ENCODE measurements around the gene TPP1. TPM values are rescaled to one million over a fixed set of nuclear protein-coding genes. Genes with fewer than 3 reads are reported as not detected.

TPP1 gene
- total and polyA plus RNA-seq, 2 of the 13 experiments (the other 11 are each of a cell fraction or from before 2014, with no cell fraction given), result 13.9 to 74.6 TPM

DNA sequence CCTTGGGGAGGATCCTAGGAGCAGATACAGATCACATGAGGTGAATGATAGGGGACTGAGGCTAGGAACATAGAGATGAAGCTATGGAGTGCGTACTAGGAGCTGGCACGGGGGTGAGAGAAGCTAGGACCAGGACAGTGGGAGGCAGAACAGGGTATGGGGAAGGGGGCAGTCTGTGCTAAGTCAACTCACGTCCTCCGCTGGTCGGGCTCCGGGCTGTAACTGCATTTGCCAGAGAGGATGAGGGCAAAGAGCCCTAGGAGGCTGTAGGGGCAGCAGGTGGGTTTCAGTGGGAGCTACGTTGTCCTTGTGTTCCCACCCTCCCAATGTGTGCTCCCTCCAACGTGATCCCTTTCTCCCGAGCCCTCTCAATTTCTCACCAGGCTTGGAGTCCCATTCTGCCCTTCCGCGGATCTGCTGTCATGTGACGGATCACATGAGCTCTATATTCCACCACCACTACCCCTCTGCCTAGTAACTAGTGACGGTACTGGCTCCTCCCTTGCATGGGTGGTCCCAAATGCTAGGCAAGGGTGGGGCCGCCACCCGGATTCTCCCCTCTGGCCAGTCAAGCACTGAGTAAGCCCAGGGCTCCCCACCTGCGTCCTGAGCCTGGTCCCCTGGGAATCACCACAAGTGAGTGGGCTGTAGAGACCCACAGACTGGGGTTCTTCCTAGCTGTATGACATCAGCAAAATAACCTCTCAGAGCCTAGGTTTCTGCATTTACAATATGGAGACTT is at the start of gene TPP1 (continued):
- TF ChIP-seq, protein P1, sequence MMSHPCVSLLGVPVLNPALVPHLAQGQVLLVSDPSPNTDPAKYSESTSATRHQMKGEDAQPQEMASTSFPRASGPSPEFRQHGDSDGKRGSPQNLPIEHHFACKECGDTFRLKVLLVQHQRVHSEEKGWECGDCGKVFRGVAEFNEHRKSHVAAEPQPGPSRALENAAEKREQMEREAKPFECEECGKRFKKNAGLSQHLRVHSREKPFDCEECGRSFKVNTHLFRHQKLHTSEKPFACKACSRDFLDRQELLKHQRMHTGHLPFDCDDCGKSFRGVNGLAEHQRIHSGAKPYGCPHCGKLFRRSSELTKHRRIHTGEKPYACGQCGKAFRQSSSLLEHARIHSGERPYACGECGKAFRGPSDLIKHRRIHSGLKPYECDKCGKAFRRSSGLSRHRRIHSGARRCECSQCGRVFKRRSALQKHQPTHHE (CRISPR knock-in tag; IDR thresholded peaks at IDR 0.05; ENCODE audit: borderline replicate concordance), result 0 out of 2 replicates have a peak, but pooled peaks have one; percentile 70
- TF ChIP-seq ZNF484 (CRISPR knock-in tag; IDR thresholded peaks at IDR 0.05; ENCODE audit: borderline replicate concordance, low read depth), result no peak
- no peak for TF ChIP-seq PHF5A (CRISPR knock-in tag; IDR thresholded peaks at IDR 0.05; ENCODE audit: low read depth, unreplicated experiment)
- TF ChIP-seq ZSCAN30 (CRISPR knock-in tag; IDR thresholded peaks at IDR 0.05), result no peak
- 0 out of 4 replicates have a peak, but pooled peaks of 1 of the 2 experiments have one; percentile 30 for TF ChIP-seq KLF16 (CRISPR knock-in tag; IDR thresholded peaks at IDR 0.05)
- peak; percentile 68; the same call in 1 of the 2 replicates for TF ChIP-seq DR1 (CRISPR knock-in tag; IDR thresholded peaks at IDR 0.05)
- no peak for TF ChIP-seq ZNF232 (CRISPR knock-in tag; IDR thresholded peaks at IDR 0.05; ENCODE audit: borderline replicate concordance)
- TF ChIP-seq KAT2B (IDR thresholded peaks at IDR 0.05; ENCODE audit: borderline replicate concordance, low read depth, low read length), result no peak
- TF ChIP-seq ZBTB20 (CRISPR knock-in tag; IDR thresholded peaks at IDR 0.05; ENCODE audit: borderline replicate concordance, low read depth), result no peak
- TF ChIP-seq ARHGAP35 (CRISPR knock-in tag; IDR thresholded peaks at IDR 0.05; ENCODE audit: borderline replicate concordance), result no peak
- peak; percentile 95 for TF ChIP-seq KAT8 (CRISPR knock-in tag; IDR thresholded peaks at IDR 0.05)
- TF ChIP-seq, protein P2, sequence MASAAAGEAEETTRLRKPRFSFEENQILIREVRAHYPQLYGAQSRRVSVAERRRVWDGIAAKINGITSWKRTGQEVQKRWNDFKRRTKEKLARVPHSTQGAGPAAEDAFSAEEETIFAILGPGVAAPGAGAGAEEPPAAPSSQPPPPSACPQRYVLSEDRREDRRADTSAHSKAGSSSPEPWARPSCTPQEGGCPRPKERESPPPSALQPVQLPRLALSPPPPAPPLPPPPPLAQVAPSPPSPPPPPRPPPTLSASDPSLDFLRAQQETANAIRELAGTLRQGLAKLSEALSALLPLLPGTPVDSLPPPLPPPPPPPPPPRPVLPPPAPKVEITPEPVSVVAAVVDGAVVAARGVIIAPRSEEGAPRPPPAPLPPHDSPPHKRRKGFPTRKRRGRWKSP (CRISPR knock-in tag; IDR thresholded peaks at IDR 0.05), result no peak
- TF ChIP-seq EEA1 (CRISPR knock-in tag; IDR thresholded peaks at IDR 0.05; ENCODE audit: borderline replicate concordance), result no peak
- TF ChIP-seq TRIM24 (CRISPR knock-in tag; IDR thresholded peaks at IDR 0.05), result no peak
- TF ChIP-seq ZNF766 (CRISPR knock-in tag; IDR thresholded peaks at IDR 0.05; ENCODE audit: borderline replicate concordance), result no peak
- TF ChIP-seq TEAD2 (CRISPR knock-in tag; IDR thresholded peaks at IDR 0.05), result no peak
- no peak for TF ChIP-seq ELF4 (CRISPR knock-in tag; IDR thresholded peaks at IDR 0.05; ENCODE audit: borderline replicate concordance)
- TF ChIP-seq, protein P3, sequence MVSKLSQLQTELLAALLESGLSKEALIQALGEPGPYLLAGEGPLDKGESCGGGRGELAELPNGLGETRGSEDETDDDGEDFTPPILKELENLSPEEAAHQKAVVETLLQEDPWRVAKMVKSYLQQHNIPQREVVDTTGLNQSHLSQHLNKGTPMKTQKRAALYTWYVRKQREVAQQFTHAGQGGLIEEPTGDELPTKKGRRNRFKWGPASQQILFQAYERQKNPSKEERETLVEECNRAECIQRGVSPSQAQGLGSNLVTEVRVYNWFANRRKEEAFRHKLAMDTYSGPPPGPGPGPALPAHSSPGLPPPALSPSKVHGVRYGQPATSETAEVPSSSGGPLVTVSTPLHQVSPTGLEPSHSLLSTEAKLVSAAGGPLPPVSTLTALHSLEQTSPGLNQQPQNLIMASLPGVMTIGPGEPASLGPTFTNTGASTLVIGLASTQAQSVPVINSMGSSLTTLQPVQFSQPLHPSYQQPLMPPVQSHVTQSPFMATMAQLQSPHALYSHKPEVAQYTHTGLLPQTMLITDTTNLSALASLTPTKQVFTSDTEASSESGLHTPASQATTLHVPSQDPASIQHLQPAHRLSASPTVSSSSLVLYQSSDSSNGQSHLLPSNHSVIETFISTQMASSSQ (IDR thresholded peaks at IDR 0.05; ENCODE audit: low read depth), result no peak
- TF ChIP-seq, protein P3 (CRISPR knock-in tag; IDR thresholded peaks at IDR 0.05; ENCODE audit: borderline replicate concordance), result no peak
- TF ChIP-seq KDM2A (CRISPR knock-in tag; IDR thresholded peaks at IDR 0.05; ENCODE audit: borderline replicate concordance, low read depth), result 0 out of 2 replicates have a peak, but pooled peaks have one; percentile 41

All from HepG2 (cell line).